Measurements from ENCODE around the gene SLC9A8.
"Not testable (repeated sequence)": the region's sequence is repeated elsewhere in the genome, so short reads cannot be mapped to it uniquely, and the experiment has no call there.

SLC9A8 gene

GRCh38 chr20:49787371-49788357 is 25.0 kb upstream of the SLC9A8 start:
- DNase-seq (ENCODE audit: low read depth): no peak

- peak; percentile 91 for DNase-seq (ENCODE audit: low read depth)
Observed at GRCh38 chr20:49790077-49790798, 22.4 kb upstream of the SLC9A8 start.

- DNase-seq (ENCODE audit: low read depth): no peak
Observed at GRCh38 chr20:49791165-49791564, 21.5 kb upstream of the SLC9A8 start.

GRCh38 chr20:49792006-49792405 is 20.6 kb upstream of the SLC9A8 start:
- peak; percentile 69 for DNase-seq (ENCODE audit: low read depth)

GRCh38 chr20:49792611-49793010 is 20.0 kb upstream of the SLC9A8 start:
- DNase-seq (ENCODE audit: low read depth): no peak

- peak; percentile 50 for DNase-seq (ENCODE audit: low read depth)
Observed at GRCh38 chr20:49794336-49795134, 18.1 kb upstream of the SLC9A8 start.

- no peak for DNase-seq (ENCODE audit: low read depth)
Observed at GRCh38 chr20:49795135-49795424, 17.5 kb upstream of the SLC9A8 start.

GRCh38 chr20:49796600-49797343 is 15.9 kb upstream of the SLC9A8 start:
- DNase-seq (ENCODE audit: low read depth): no peak

GRCh38 chr20:49797344-49797615 is 15.3 kb upstream of the SLC9A8 start:
- no peak for DNase-seq (ENCODE audit: low read depth)

- no peak for DNase-seq (ENCODE audit: low read depth)
Observed at GRCh38 chr20:49798718-49799117, 13.9 kb upstream of the SLC9A8 start.

- no peak for DNase-seq (ENCODE audit: low read depth)
Observed at GRCh38 chr20:49799698-49800097, 12.9 kb upstream of the SLC9A8 start.

- DNase-seq (ENCODE audit: low read depth): no peak
Observed at GRCh38 chr20:49803418-49803817, 9.2 kb upstream of the SLC9A8 start.

GRCh38 chr20:49804364-49804763 is 8.3 kb upstream of the SLC9A8 start:
- DNase-seq (ENCODE audit: low read depth): no peak

GRCh38 chr20:49805224-49805876 is 7.3 kb upstream of the SLC9A8 start:
- not testable (repeated sequence) for DNase-seq (ENCODE audit: low read depth)

- DNase-seq (ENCODE audit: low read depth): no peak
Observed at GRCh38 chr20:49808753-49809152, 3.9 kb upstream of the SLC9A8 start.

GRCh38 chr20:49809803-49810359 is 2.7 kb upstream of the SLC9A8 start:
- DNase-seq (ENCODE audit: low read depth): no peak

- no peak for DNase-seq (ENCODE audit: low read depth)
Observed at GRCh38 chr20:49810491-49811190, 2.0 kb upstream of the SLC9A8 start.

GRCh38 chr20:49811825-49812506 is 662 bp upstream of the SLC9A8 start:
- DNase-seq (ENCODE audit: low read depth): peak; percentile 87

- no peak for DNase-seq (ENCODE audit: low read depth)
Observed at GRCh38 chr20:49813305-49813974, 812 bp downstream of the SLC9A8 start.

Data from ELR (cell line).